HL-60 (cell line): ENCODE data around the gene NDUFAF7.
"Not testable (repeated sequence)": the region's sequence is repeated elsewhere in the genome, so short reads cannot be mapped to it uniquely, and the experiment has no call there.

Source experiments
- GABPA ChIP-seq: IDR thresholded peaks from 2 replicates; pipeline ENCODE4 v1.6.1; 2012; ENCODE audit warnings: low read depth
- POLR2AphosphoS5 ChIP-seq: IDR thresholded peaks from 2 replicates; pipeline ENCODE4 v1.6.1; 2012; ENCODE audit warnings: low read depth
- SPI1 ChIP-seq: IDR thresholded peaks from 2 replicates; pipeline ENCODE4 v1.6.1; 2012; ENCODE audit warnings: low read depth, mild to moderate bottlenecking, borderline replicate concordance
- TF ChIP-seq, protein P1 (sequence below): IDR thresholded peaks from one replicate; pipeline ENCODE4 v1.5.1; 2011; ENCODE audit warnings: low read length, control low read depth, inconsistent platforms; ENCODE audit not compliant: insufficient read depth
- TF ChIP-seq, protein P2 (sequence below): IDR thresholded peaks from 2 replicates; pipeline ENCODE4 v1.6.1; 2012; ENCODE audit warnings: low read depth; ENCODE audit not compliant: insufficient replicate concordance

DNA sequence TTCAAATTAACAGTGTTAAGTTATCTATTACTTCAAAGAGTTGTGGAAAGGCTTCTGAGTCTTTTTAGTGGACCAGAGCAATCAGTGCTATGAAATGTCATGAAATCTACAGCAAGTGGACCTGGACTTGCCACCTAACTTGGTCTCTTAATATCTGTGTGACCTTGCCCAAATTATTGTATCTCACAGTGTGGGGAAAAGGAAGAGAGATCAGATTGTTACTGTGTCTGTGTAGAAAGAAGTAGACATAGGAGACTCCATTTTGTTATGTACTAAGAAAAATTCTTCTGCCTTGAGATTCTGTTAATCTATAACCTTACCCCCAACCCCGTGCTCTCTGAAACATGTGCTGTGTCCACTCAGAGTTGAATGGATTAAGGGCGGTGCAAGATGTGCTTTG is 6.3 kb upstream of the NDUFAF7 start:
- TF ChIP-seq, protein P1, sequence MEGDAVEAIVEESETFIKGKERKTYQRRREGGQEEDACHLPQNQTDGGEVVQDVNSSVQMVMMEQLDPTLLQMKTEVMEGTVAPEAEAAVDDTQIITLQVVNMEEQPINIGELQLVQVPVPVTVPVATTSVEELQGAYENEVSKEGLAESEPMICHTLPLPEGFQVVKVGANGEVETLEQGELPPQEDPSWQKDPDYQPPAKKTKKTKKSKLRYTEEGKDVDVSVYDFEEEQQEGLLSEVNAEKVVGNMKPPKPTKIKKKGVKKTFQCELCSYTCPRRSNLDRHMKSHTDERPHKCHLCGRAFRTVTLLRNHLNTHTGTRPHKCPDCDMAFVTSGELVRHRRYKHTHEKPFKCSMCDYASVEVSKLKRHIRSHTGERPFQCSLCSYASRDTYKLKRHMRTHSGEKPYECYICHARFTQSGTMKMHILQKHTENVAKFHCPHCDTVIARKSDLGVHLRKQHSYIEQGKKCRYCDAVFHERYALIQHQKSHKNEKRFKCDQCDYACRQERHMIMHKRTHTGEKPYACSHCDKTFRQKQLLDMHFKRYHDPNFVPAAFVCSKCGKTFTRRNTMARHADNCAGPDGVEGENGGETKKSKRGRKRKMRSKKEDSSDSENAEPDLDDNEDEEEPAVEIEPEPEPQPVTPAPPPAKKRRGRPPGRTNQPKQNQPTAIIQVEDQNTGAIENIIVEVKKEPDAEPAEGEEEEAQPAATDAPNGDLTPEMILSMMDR, result not testable (repeated sequence)
- TF ChIP-seq, protein P2, sequence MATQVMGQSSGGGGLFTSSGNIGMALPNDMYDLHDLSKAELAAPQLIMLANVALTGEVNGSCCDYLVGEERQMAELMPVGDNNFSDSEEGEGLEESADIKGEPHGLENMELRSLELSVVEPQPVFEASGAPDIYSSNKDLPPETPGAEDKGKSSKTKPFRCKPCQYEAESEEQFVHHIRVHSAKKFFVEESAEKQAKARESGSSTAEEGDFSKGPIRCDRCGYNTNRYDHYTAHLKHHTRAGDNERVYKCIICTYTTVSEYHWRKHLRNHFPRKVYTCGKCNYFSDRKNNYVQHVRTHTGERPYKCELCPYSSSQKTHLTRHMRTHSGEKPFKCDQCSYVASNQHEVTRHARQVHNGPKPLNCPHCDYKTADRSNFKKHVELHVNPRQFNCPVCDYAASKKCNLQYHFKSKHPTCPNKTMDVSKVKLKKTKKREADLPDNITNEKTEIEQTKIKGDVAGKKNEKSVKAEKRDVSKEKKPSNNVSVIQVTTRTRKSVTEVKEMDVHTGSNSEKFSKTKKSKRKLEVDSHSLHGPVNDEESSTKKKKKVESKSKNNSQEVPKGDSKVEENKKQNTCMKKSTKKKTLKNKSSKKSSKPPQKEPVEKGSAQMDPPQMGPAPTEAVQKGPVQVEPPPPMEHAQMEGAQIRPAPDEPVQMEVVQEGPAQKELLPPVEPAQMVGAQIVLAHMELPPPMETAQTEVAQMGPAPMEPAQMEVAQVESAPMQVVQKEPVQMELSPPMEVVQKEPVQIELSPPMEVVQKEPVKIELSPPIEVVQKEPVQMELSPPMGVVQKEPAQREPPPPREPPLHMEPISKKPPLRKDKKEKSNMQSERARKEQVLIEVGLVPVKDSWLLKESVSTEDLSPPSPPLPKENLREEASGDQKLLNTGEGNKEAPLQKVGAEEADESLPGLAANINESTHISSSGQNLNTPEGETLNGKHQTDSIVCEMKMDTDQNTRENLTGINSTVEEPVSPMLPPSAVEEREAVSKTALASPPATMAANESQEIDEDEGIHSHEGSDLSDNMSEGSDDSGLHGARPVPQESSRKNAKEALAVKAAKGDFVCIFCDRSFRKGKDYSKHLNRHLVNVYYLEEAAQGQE, result not testable (repeated sequence)
- TF ChIP-seq GABPA, POLR2AphosphoS5, SPI1: not testable (repeated sequence)
